ENCODE data around the gene SND1. TPM values are rescaled to one million over a fixed set of nuclear protein-coding genes. Genes with fewer than 3 reads are reported as not detected.

Gene SND1
- total RNA-seq, 4 donors from 2014 or later: 70.8 to 141 (median 85.7) TPM

DNA sequence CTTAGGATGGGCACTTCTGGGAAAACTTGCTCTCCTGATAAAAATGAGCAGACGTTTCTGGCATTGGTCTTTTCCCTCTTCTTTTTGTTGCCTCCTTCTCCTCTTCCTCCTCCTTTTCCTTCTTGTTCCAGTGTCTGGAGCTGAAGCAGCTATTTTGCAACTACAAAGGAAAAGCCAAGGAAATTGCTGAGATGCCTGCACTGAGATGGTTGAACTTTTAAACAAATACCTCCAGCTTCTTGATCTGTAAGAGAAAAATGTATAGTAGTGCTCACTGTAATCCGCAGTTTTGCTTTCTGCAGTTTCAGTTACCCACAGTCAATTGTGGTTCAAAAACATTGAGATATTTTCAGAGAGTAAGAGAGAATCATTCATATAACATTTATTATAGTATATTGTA lies 7.5 kb upstream of the SND1 start:
- no peak overlapping the region for H3K4me3 ChIP-seq
- no peaks in the 10 kb centered on the region for H3K27me3 ChIP-seq
- no peaks in the 10 kb centered on the region for H3K36me3 ChIP-seq
- peaks cover 0 to 3% (median 0%) of the 10 kb centered on the region in 4 donors for H3K4me1 ChIP-seq
- no peak overlapping the region for H3K27ac ChIP-seq
- 44 to 49% methylated on average over 2 of the region's 2 CpGs for WGBS, 2 donors
- no peaks in the 10 kb centered on the region for H3K9me3 ChIP-seq
- DNase-seq (ENCODE audit: low spot score in 2 of 2): no peak
- TF ChIP-seq, protein P1, sequence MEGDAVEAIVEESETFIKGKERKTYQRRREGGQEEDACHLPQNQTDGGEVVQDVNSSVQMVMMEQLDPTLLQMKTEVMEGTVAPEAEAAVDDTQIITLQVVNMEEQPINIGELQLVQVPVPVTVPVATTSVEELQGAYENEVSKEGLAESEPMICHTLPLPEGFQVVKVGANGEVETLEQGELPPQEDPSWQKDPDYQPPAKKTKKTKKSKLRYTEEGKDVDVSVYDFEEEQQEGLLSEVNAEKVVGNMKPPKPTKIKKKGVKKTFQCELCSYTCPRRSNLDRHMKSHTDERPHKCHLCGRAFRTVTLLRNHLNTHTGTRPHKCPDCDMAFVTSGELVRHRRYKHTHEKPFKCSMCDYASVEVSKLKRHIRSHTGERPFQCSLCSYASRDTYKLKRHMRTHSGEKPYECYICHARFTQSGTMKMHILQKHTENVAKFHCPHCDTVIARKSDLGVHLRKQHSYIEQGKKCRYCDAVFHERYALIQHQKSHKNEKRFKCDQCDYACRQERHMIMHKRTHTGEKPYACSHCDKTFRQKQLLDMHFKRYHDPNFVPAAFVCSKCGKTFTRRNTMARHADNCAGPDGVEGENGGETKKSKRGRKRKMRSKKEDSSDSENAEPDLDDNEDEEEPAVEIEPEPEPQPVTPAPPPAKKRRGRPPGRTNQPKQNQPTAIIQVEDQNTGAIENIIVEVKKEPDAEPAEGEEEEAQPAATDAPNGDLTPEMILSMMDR (IDR thresholded peaks at IDR 0.05): no peak
- no peak for TF ChIP-seq EP300 (IDR thresholded peaks at IDR 0.05)
- TF ChIP-seq POLR2A (IDR thresholded peaks at IDR 0.05): no peak

DNA sequence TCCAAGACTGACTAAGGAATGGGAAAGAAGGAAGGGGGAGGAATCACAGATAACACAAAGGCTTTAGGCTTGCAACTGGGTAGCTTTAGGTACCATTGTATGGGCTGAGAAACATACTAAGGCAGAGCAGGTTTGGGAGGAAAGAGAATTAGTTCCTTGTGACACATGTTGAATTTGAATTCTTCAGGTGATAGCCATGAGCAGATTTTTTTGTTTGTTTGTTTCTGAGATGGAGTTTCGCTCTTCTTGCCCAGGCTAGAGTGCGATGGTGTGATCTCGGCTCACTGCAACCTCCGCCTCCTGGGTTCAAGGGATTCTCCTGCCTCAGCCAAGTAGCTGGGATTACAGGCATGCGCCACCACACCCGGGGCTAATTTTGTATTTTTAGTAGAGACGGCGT lies 4.4 kb upstream of the SND1 start:
- no peaks in the 10 kb centered on the region for H3K36me3 ChIP-seq

GRCh38 chr7:127648986-127649385 lies 3.0 kb upstream of the SND1 start:
- TF ChIP-seq EP300 (IDR thresholded peaks at IDR 0.05) (no peak), POLR2A (IDR thresholded peaks at IDR 0.05) (no peak)
- TF ChIP-seq, protein P1 (IDR thresholded peaks at IDR 0.05): no peak
- 74 to 82% methylated on average over 2 of the region's 2 CpGs for WGBS, 2 donors

More for the DNA sequence above, 4.4 kb upstream of the SND1 start:
- H3K4me3 ChIP-seq: no peak overlapping the region
- no peak for TF ChIP-seq POLR2A (IDR thresholded peaks at IDR 0.05)
- TF ChIP-seq EP300 (IDR thresholded peaks at IDR 0.05): no peak
- TF ChIP-seq, protein P1 (IDR thresholded peaks at IDR 0.05): no peak
- DNase-seq (ENCODE audit: low spot score in 2 of 2): no peak
- no peak overlapping the region for H3K27ac ChIP-seq
- H3K27me3 ChIP-seq: no peaks in the 10 kb centered on the region
- H3K4me1 ChIP-seq: peaks cover 0 to 9% (median 3%) of the 10 kb centered on the region in 4 donors
- H3K9me3 ChIP-seq: no peaks in the 10 kb centered on the region
- WGBS, 2 donors: 95 to 97% methylated on average over 8 of the region's 8 CpGs

DNA sequence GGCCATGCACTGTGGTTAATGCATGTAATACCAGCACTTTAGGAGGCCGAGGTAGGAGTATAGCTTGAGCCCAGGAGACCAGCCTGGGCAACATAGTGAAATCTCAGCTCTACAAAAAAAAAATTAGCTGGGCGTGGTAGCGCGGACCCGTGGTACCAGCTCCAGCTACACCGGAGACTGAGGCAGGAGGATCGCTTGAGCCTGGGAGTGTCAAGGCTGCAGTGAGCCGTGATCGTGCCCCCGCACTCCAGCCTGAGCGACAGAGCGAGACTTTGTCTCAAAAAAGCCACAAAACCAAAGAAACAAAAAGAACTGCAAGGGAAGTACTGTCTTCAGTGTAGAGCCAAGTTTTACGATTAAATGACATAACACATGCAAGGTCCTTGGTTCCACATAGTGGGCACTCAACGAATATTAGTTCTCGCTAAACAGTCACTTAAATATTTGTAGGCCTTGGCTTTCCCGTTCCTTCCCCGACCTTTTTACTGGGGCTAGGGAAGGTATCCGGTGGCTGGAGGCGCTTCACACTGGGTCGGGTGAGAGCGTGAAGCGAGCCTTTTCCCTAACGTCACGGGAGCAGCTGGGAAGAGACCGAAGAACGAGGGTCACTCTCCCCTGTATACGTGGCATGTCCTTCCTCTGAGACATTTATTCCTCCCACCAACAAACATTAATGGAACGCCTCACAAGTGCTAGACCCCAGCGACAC lies 993 bp upstream of the SND1 start:
- Histone ChIP-seq H3K36me3 (no peaks in the 10 kb centered on the region), H3K9me3 (no peaks in the 10 kb centered on the region), H3K27me3 (no peaks in the 10 kb centered on the region), H3K27ac (peak overlapping the region; percentile 89 to 96 (median 94)), H3K4me3 (peak overlapping the region; percentile 66 to 98 (median 69)), H3K4me1 (peaks cover 0 to 36% (median 30%) of the 10 kb centered on the region in 4 donors)
- TF ChIP-seq POLR2A (IDR thresholded peaks at IDR 0.05) (no peak), EP300 (IDR thresholded peaks at IDR 0.05) (no peak)
- TF ChIP-seq, protein P1 (IDR thresholded peaks at IDR 0.05): no peak
- no peak for DNase-seq (ENCODE audit: low spot score in 2 of 2)
- 48 to 49% methylated on average over 27 to 28 of the region's 29 CpGs for WGBS, 2 donors

More at GRCh38 chr7:127648986-127649385, 3.0 kb upstream of the SND1 start:
- H3K9me3 ChIP-seq: no peaks in the 10 kb centered on the region
- H3K27me3 ChIP-seq: no peaks in the 10 kb centered on the region
- H3K4me1 ChIP-seq: peaks cover 0 to 23% (median 16%) of the 10 kb centered on the region in 4 donors
- no peak overlapping the region for H3K27ac ChIP-seq
- no peak for DNase-seq (ENCODE audit: low spot score in 2 of 2)
- no peak overlapping the region for H3K4me3 ChIP-seq
- no peaks in the 10 kb centered on the region for H3K36me3 ChIP-seq
